NOMO-1 treated with dmso at 0.1 percent for 144 hours (cell line): ENCODE results near the gene LDB1.
A peak's percentile ranks its signal among the peaks of the same experiment; 100 is the strongest.

ENCODE experiments used
- DNase-seq: peaks from one replicate; lab custom pipeline; 2025; ENCODE audit not compliant: unreplicated experiment; lab: John Stamatoyannopoulos, UW

Gene LDB1

GRCh38 chr10:102120142-102120990, at the start of gene LDB1:
Gene LDB1 (minus strand): TSS chr10:102120368. CDS start chr10:102120110, 258 bp downstream.
- DNase-seq, result peak; percentile 76

GRCh38 chr10:102167861-102168260, 47.7 kb upstream of the LDB1 start:
- DNase-seq, result no peak

- DNase-seq, result no peak
These were observed 43.3 kb upstream of the LDB1 start for GRCh38 chr10:102163342-102163989.

- no peak for DNase-seq
These were observed 39.7 kb upstream of the LDB1 start for GRCh38 chr10:102159831-102160230.

- no peak for DNase-seq
These were observed 39.0 kb upstream of the LDB1 start for GRCh38 chr10:102159051-102159597.

- DNase-seq, result no peak
These were observed 37.1 kb upstream of the LDB1 start for GRCh38 chr10:102157224-102157623.

- DNase-seq, result no peak
These were observed 34.4 kb upstream of the LDB1 start for GRCh38 chr10:102154466-102155116.

- no peak for DNase-seq
These were observed 33.0 kb upstream of the LDB1 start for GRCh38 chr10:102153093-102153620.

- no peak for DNase-seq
These were observed 32.4 kb upstream of the LDB1 start for GRCh38 chr10:102152545-102152890.

GRCh38 chr10:102151774-102152544, 31.8 kb upstream of the LDB1 start, which contains the start of gene NOLC1:
Gene NOLC1 (plus strand): TSS chr10:102152389. CDS start chr10:102152411, 22 bp downstream.
- peak; percentile 96 for DNase-seq

- no peak for DNase-seq
These were observed 31.0 kb upstream of the LDB1 start for GRCh38 chr10:102150970-102151773.

GRCh38 chr10:102148275-102148674, 28.1 kb upstream of the LDB1 start:
- DNase-seq, result no peak

- DNase-seq, result no peak
These were observed 27.4 kb upstream of the LDB1 start for GRCh38 chr10:102147561-102147960.

GRCh38 chr10:102146971-102147428, 26.8 kb upstream of the LDB1 start:
- no peak for DNase-seq

GRCh38 chr10:102141583-102142107, 21.5 kb upstream of the LDB1 start:
- DNase-seq, result no peak

- no peak for DNase-seq
These were observed 20.9 kb upstream of the LDB1 start for GRCh38 chr10:102140913-102141540.

GRCh38 chr10:102140218-102140617, 20.1 kb upstream of the LDB1 start:
- DNase-seq, result no peak

- no peak for DNase-seq
These were observed 19.3 kb upstream of the LDB1 start for GRCh38 chr10:102139281-102140110.
